RWPE1 (cell line): ENCODE measurements around the gene MINDY4.

Experiments used
- CTCF ChIA-PET: fragments of 350-600 bp; sonication (Branson Sonifier 250); formaldehyde crosslinking; extraction: SDS; loops from one replicate; lab custom pipeline; 2021; lab: Yijun Ruan, JAX
- POLR2A ChIA-PET: fragments of 400-600 bp; formaldehyde crosslinking; extraction: SDS; loops from one replicate; lab custom pipeline; 2020; ENCODE audit warnings: antibody characterized with exemption; ENCODE audit not compliant: low non-redundant PET; lab: Yijun Ruan, JAX
- DNase-seq: peaks from one replicate; pipeline ENCODE4 v3.0.0; 2012; ENCODE audit warnings: low spot score
- H3K27ac ChIP-seq: fragments of 450-650 bp; 2 replicates; pipeline ENCODE4 v1.5.1; 2017
- TF ChIP-seq, protein P1 (sequence below): fragments of 450-650 bp; conservative IDR thresholded peaks from 2 replicates; pipeline ENCODE4 v1.5.1; 2017; ENCODE audit warnings: low read depth, mild to moderate bottlenecking

MINDY4 gene

DNA sequence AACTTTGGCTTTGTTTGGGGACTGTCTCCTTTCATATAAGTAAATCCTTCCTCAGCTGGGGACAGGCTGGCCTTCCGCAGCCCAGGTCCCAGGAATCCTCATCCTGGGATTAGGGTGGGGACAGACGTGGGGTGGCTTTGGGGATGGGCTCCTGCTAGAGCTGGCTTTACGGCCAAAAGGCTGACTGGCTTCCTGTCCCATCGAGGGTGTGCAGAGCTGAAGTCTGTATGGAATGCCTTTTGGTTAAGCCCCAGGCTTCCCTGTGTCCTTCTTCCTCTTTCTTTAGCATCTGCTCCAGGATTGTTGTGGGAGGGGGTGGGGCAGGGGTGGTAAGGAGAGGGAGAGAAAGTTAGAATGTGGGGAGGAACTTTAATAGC lies 81.1 kb downstream of the MINDY4 start:
- CTCF ChIA-PET, result no interaction called here
- no peak for DNase-seq
- POLR2A ChIA-PET, result no interaction called here
- TF ChIP-seq, protein P1, sequence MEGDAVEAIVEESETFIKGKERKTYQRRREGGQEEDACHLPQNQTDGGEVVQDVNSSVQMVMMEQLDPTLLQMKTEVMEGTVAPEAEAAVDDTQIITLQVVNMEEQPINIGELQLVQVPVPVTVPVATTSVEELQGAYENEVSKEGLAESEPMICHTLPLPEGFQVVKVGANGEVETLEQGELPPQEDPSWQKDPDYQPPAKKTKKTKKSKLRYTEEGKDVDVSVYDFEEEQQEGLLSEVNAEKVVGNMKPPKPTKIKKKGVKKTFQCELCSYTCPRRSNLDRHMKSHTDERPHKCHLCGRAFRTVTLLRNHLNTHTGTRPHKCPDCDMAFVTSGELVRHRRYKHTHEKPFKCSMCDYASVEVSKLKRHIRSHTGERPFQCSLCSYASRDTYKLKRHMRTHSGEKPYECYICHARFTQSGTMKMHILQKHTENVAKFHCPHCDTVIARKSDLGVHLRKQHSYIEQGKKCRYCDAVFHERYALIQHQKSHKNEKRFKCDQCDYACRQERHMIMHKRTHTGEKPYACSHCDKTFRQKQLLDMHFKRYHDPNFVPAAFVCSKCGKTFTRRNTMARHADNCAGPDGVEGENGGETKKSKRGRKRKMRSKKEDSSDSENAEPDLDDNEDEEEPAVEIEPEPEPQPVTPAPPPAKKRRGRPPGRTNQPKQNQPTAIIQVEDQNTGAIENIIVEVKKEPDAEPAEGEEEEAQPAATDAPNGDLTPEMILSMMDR, result no peak
- no peak overlapping the region for H3K27ac ChIP-seq

DNA sequence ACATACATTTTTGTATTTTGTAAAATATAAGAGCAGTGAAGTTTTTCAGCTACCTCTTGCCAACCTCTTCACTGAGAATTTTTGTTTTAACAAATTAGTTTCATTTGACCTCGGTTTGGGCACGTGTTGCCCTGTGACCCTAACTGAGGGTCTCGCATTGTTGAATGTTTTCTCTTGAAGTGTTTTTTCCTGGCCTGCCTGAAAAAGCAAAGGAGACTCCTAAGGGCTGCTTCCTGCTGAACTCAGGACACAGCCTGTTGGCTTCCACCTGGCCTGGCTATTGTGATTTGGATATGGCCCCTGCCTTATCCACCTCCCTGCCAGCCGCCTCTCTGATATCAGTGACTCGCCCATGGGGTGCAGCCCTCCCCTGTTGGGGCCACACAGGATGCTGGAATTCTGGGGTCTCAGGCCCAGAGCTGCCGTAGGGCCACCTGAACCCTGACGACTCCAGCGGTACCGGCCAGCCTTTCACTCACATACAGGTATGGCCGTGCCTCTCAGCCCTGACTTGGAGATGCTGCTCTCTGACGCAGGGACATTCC lies 81.6 kb downstream of the MINDY4 start:
- TF ChIP-seq, protein P1, result no peak
- CTCF ChIA-PET, result no interaction called here
- POLR2A ChIA-PET, result no interaction called here

DNA sequence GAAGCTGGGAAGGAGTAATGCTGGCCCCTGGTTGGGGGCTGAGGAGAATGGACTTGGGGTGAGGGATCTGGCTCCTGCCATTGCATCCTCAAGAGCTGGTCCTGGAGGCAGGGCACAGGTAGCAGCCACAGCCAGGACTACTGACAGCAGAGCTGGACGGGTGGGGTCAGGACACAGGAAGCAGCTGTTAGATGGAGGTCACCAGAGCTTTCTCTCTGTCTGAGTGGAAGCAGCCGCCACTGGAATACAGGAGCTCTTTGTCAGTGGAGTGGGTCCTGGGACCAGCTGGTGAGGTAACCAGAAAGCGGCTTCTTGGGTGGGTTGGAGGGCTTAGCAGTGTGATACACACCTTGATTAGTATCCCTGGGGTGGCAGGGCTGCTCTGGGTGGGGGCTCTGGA lies 82.4 kb downstream of the MINDY4 start:
- ChIA-PET CTCF (interaction anchor here (0.6 kb wide), 1 partner anchor 91 kb away, joined by 3 read pairs; no protein-coding TSS in a partner anchor), POLR2A (no interaction called here)
- no peak for DNase-seq
- H3K27ac ChIP-seq, result no peak overlapping the region
- TF ChIP-seq, protein P1, result no peak

More for the DNA sequence above, 81.6 kb downstream of the MINDY4 start:
- DNase-seq, result no peak
- no peak overlapping the region for H3K27ac ChIP-seq

DNA sequence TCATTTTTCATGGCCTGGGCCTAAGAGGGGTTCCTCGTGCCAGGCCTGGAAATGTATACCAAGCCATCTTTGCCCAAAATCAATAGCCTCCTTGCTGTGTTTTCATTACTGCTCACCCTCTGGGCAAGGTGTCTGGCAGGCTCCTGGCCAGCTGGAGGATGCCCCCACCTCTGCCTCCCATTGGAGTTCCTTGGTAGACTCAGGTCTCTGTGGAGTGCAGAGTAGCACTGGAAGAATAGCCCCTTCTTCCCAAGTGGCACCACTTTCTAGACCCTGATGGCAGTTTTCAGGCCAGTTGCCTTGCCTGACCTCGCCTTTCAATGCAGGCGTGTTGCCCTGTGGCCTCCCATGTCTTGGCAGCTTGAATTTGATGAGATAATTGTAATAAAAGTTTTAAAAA lies 84.7 kb downstream of the MINDY4 start:
- CTCF ChIA-PET, result no interaction called here
- TF ChIP-seq, protein P1, result no peak
- POLR2A ChIA-PET, result no interaction called here
- H3K27ac ChIP-seq, result no peak overlapping the region
- no peak for DNase-seq

DNA sequence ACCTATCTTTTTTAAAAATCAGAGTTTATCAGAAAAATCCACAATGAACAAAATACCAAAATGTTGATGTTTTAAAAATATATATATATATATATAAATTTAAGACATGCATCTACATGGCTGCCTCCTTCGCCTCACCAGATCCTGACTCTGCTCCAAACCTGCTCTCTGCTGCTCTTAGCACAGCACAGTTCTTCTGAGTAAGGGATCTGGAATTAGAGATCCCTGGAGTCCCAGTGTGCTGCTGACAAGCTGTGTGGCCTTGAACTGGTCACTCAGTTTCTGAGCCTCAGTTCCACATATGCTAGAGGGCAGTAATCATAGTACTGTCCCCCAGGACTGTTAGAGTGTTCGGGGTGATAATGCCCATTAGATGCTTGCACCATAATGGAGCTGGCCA lies 87.4 kb downstream of the MINDY4 start:
- TF ChIP-seq, protein P1, result no peak

DNA sequence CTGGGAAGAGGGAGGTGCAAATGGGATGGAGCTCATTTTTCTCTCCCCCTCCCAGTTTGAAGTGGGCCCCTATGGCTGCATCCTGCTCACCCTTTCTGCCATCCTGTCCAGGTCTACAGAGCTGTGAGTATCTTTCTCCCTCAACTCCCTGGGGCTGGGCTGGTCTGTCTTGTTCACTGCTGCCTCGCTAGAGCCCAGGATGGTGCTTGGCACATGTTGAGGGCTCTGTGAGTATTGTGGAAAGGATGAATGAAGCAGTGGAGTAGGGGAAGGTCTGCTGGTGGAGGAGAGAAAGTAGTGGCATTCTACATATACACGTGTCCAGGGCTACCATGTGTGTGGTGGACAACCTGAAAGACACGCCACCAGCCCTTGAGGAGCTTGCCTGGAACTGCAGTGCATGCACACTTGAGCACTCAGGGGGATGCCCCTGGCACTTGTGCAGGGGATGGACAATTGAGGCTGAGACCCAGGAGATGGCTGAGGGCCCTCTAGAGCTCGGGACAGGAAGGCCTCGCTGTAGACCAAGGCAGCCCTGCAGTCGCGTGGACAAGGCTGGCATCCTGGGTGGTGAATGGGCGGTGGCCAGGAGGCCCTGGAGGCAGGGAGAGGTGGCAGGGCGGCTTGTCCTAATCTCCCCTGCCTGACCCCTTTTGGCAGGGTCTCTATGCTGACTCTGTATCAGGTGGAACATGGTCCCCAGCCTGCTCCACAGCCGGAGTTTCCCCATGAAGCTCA lies 88.2 kb downstream of the MINDY4 start:
- ChIA-PET CTCF (no interaction called here), POLR2A (no interaction called here)
- no peak overlapping the region for H3K27ac ChIP-seq

More for the DNA sequence above, 87.4 kb downstream of the MINDY4 start:
- no peak overlapping the region for H3K27ac ChIP-seq
- ChIA-PET CTCF (no interaction called here), POLR2A (no interaction called here)
- no peak for DNase-seq

More for the DNA sequence above, 88.2 kb downstream of the MINDY4 start:
- DNase-seq, result no peak
- TF ChIP-seq, protein P1, result no peak
